CD4-positive, alpha-beta T cell treated with Interleukin-21 for 1 hour (primary cell): ENCODE results near the gene XYLT1.
A peak's percentile ranks its signal among the peaks of the same experiment; 100 is the strongest.
"Not testable (repeated sequence)": the region's sequence is repeated elsewhere in the genome, so short reads cannot be mapped to it uniquely, and the experiment has no call there.

ENCODE experiments used
- DNase-seq: peaks from one replicate; pipeline ENCODE4 v3.0.0-alpha.2; 2020

The XYLT1 gene

GRCh38 chr16:17482341-17482740 lies 11.6 kb upstream of the XYLT1 start:
- not testable (repeated sequence) for DNase-seq

- no peak for DNase-seq
Observed at GRCh38 chr16:17481736-17482135, 11.0 kb upstream of the XYLT1 start.

- not testable (repeated sequence) for DNase-seq
Observed at GRCh38 chr16:17477260-17477545, 6.4 kb upstream of the XYLT1 start.

GRCh38 chr16:17476414-17477259 lies 5.9 kb upstream of the XYLT1 start:
- DNase-seq, result peak; percentile 58

- DNase-seq, result no peak
Observed at GRCh38 chr16:17475104-17475503, 4.3 kb upstream of the XYLT1 start.

- no peak for DNase-seq
Observed at GRCh38 chr16:17474572-17474971, 3.8 kb upstream of the XYLT1 start.

- no peak for DNase-seq
Observed at GRCh38 chr16:17474037-17474436, 3.3 kb upstream of the XYLT1 start.

GRCh38 chr16:17471719-17472461 lies 1.1 kb upstream of the XYLT1 start:
- no peak for DNase-seq

GRCh38 chr16:17470182-17470907 lies 415 bp downstream of the XYLT1 start:
- no peak for DNase-seq

- peak; percentile 26 for DNase-seq
Observed at GRCh38 chr16:17469741-17470181, 999 bp downstream of the XYLT1 start.

- DNase-seq, result no peak
Observed at GRCh38 chr16:17469011-17469740, 1.6 kb downstream of the XYLT1 start.

- no peak for DNase-seq
Observed at GRCh38 chr16:17468611-17469010, 2.1 kb downstream of the XYLT1 start.

- peak; percentile 56 for DNase-seq
Observed at GRCh38 chr16:17467923-17468540, 2.7 kb downstream of the XYLT1 start.

GRCh38 chr16:17466876-17467275 lies 3.9 kb downstream of the XYLT1 start:
- DNase-seq, result no peak

- DNase-seq, result no peak
Observed at GRCh38 chr16:17465460-17465859, 5.3 kb downstream of the XYLT1 start.

- no peak for DNase-seq
Observed at GRCh38 chr16:17463335-17463734, 7.4 kb downstream of the XYLT1 start.

- no peak for DNase-seq
Observed at GRCh38 chr16:17461951-17462729, 8.6 kb downstream of the XYLT1 start.

GRCh38 chr16:17460890-17461289 lies 9.9 kb downstream of the XYLT1 start:
- DNase-seq, result no peak

- DNase-seq, result no peak
Observed at GRCh38 chr16:17459903-17460521, 10.7 kb downstream of the XYLT1 start.

GRCh38 chr16:17457997-17458396 lies 12.8 kb downstream of the XYLT1 start:
- no peak for DNase-seq

GRCh38 chr16:17457513-17457912 lies 13.2 kb downstream of the XYLT1 start:
- no peak for DNase-seq
